ENCODE measurements around the gene EPHB1. TPM values are rescaled to one million over a fixed set of nuclear protein-coding genes. Genes with fewer than 3 reads are reported as not detected.
"Not testable (repeated sequence)": the region's sequence is repeated elsewhere in the genome, so short reads cannot be mapped to it uniquely, and the experiment has no call there.

The EPHB1 gene
- total RNA-seq, 1 donor from 2014 or later = 1.8 TPM

GRCh38 chr3:135100366-135100765, 305.3 kb downstream of the EPHB1 start:
- no peak overlapping the region for H3K27ac Mint-ChIP-seq
- no peaks in the 10 kb centered on the region for H3K36me3 Mint-ChIP-seq (ENCODE audit: insufficient read depth)
- H3K4me1 Mint-ChIP-seq (ENCODE audit: low read depth) = no peaks in the 10 kb centered on the region
- H3K4me3 Mint-ChIP-seq (ENCODE audit: low read depth) = no peak overlapping the region
- DNase-seq (ENCODE audit: low spot score, unreplicated experiment) = no peak
- no peaks in the 10 kb centered on the region for H3K9me3 Mint-ChIP-seq (ENCODE audit: low read depth)
- TF ChIP-seq CTCF (IDR thresholded peaks at IDR 0.05; ENCODE audit: unreplicated experiment) = no peak
- peaks cover 11% of the 10 kb centered on the region for H3K27me3 Mint-ChIP-seq

- no peak for DNase-seq (ENCODE audit: low spot score, unreplicated experiment)
- Mint-ChIP-seq H3K4me1 (ENCODE audit: low read depth) (peaks cover 3% of the 10 kb centered on the region), H3K27ac (no peak overlapping the region), H3K4me3 (ENCODE audit: low read depth) (no peak overlapping the region), H3K27me3 (peaks cover 11% of the 10 kb centered on the region), H3K36me3 (ENCODE audit: insufficient read depth) (no peaks in the 10 kb centered on the region), H3K9me3 (ENCODE audit: low read depth) (no peaks in the 10 kb centered on the region)
- no peak for TF ChIP-seq CTCF (IDR thresholded peaks at IDR 0.05; ENCODE audit: unreplicated experiment)
Measured at GRCh38 chr3:135103917-135104316, 308.9 kb downstream of the EPHB1 start.

GRCh38 chr3:135106445-135106844, 311.4 kb downstream of the EPHB1 start:
- TF ChIP-seq CTCF (IDR thresholded peaks at IDR 0.05; ENCODE audit: unreplicated experiment) = no peak
- Mint-ChIP-seq H3K27me3 (peaks cover 4% of the 10 kb centered on the region), H3K4me3 (ENCODE audit: low read depth) (no peak overlapping the region), H3K27ac (no peak overlapping the region), H3K9me3 (ENCODE audit: low read depth) (no peaks in the 10 kb centered on the region), H3K4me1 (ENCODE audit: low read depth) (peaks cover 3% of the 10 kb centered on the region), H3K36me3 (ENCODE audit: insufficient read depth) (no peaks in the 10 kb centered on the region)
- DNase-seq (ENCODE audit: low spot score, unreplicated experiment) = peak; percentile 59

GRCh38 chr3:135107043-135107442, 312.0 kb downstream of the EPHB1 start:
- no peaks in the 10 kb centered on the region for H3K36me3 Mint-ChIP-seq (ENCODE audit: insufficient read depth)
- no peaks in the 10 kb centered on the region for H3K9me3 Mint-ChIP-seq (ENCODE audit: low read depth)
- peaks cover 4% of the 10 kb centered on the region for H3K27me3 Mint-ChIP-seq
- peaks cover 3% of the 10 kb centered on the region for H3K4me1 Mint-ChIP-seq (ENCODE audit: low read depth)
- DNase-seq (ENCODE audit: low spot score, unreplicated experiment) = no peak
- no peak overlapping the region for H3K27ac Mint-ChIP-seq
- TF ChIP-seq CTCF (IDR thresholded peaks at IDR 0.05; ENCODE audit: unreplicated experiment) = no peak
- H3K4me3 Mint-ChIP-seq (ENCODE audit: low read depth) = no peak overlapping the region

GRCh38 chr3:135109681-135110080, 314.6 kb downstream of the EPHB1 start:
- Mint-ChIP-seq H3K36me3 (ENCODE audit: insufficient read depth) (no peaks in the 10 kb centered on the region), H3K9me3 (ENCODE audit: low read depth) (no peaks in the 10 kb centered on the region), H3K27me3 (peaks cover 4% of the 10 kb centered on the region), H3K4me3 (ENCODE audit: low read depth) (no peak overlapping the region), H3K4me1 (ENCODE audit: low read depth) (peaks cover 3% of the 10 kb centered on the region), H3K27ac (no peak overlapping the region)
- no peak for DNase-seq (ENCODE audit: low spot score, unreplicated experiment)
- TF ChIP-seq CTCF (IDR thresholded peaks at IDR 0.05; ENCODE audit: unreplicated experiment) = no peak

GRCh38 chr3:135114551-135114950, 319.5 kb downstream of the EPHB1 start:
- not testable (repeated sequence) for H3K4me1 Mint-ChIP-seq (ENCODE audit: low read depth); H3K9me3 Mint-ChIP-seq (ENCODE audit: low read depth); H3K27me3 Mint-ChIP-seq; H3K27ac Mint-ChIP-seq; H3K4me3 Mint-ChIP-seq (ENCODE audit: low read depth); H3K36me3 Mint-ChIP-seq (ENCODE audit: insufficient read depth); DNase-seq (ENCODE audit: low spot score, unreplicated experiment)
